K562 (cell line): ENCODE measurements around the gene OCRL. TPM values are rescaled to one million over a fixed set of nuclear protein-coding genes. Genes with fewer than 3 reads are reported as not detected.

Source experiments
- ATAC-seq: fragments of 200-7000 bp; cut with Tn5 transposase; 3 replicates; pipeline ENCODE4 v1.9.1; 2020; ENCODE audit warnings: moderate library complexity
- BruUV-seq: library from RNA; stranded (reverse); fragments of 400-500 nt; replicated peaks from 2 replicates; lab custom pipeline; 2021; lab: Mats Ljungman, UMichigan
- CTCF ChIA-PET: fragments of 300-600 bp; formaldehyde crosslinking; extraction: SDS; loops from one replicate; lab custom pipeline; 2021; ENCODE audit warnings: low intra/inter-chr PET ratio; lab: Yijun Ruan, JAX
- POLR2A ChIA-PET: fragments of 300-600, 350-650 bp; sonication (Branson Sonifier 250); formaldehyde crosslinking; extraction: SDS; loops from one replicate; lab custom pipeline; 2021; ENCODE audit warnings: antibody characterized with exemption, inconsistent platforms; lab: Yijun Ruan, JAX
- DNase-seq, 4 experiments: peaks; one replicate each; pipeline versions ENCODE4 v3.0.0 to v3.0.0-alpha.2; 2011 to 2018; ENCODE audit warnings: low spot score in 3 of 4, mixed read lengths in 3 of 4; ENCODE audit errors: extremely low read depth in 1 of 4
- FAIRE-seq: peaks from 2 replicates; lab custom pipeline; 2011; peaks lifted over from hg19 to GRCh38; lab: Jason Lieb, UNC
- H2AFZ ChIP-seq: 2 replicates; pipeline ENCODE4 v1.6.0; 2011; ENCODE audit warnings: low read depth, low read length, control low read depth, inconsistent platforms
- H3K27ac ChIP-seq: fragments of 200-600 bp; 3 replicates; pipeline ENCODE4 v1.8.0; 2011; ENCODE audit warnings: low read depth, mild to moderate bottlenecking, control low read depth, inconsistent platforms, low read length, moderate library complexity, mixed read lengths; ENCODE audit errors: extremely low read depth
- H3K27me3 ChIP-seq, 2 experiments: fragments of 300-600 bp in 1 of 2; 2 replicates in 1 of 2; 3 replicates in 1 of 2; pipeline versions ENCODE4 v1.6.0 to v1.8.0; 2011; ENCODE audit warnings: inconsistent platforms in 2 of 2, low read length in 2 of 2, mild to moderate bottlenecking in 1 of 2, mixed read lengths in 1 of 2, moderate library complexity in 1 of 2; ENCODE audit not compliant: control insufficient read depth in 2 of 2, insufficient read depth in 2 of 2
- H3K36me3 ChIP-seq: fragments of 300-600 bp; 3 replicates; pipeline ENCODE4 v1.8.0; 2011; ENCODE audit warnings: mild to moderate bottlenecking, low read length, inconsistent platforms; ENCODE audit not compliant: control insufficient read depth, insufficient read depth
- H3K4me1 ChIP-seq, 2 experiments: fragments of 200-600 bp in 1 of 2; replicated peaks in 1 of 2; 2 replicates in 1 of 2; 3 replicates in 1 of 2; pipeline versions ENCODE4 v1.5.1 to v1.8.0; 2011; ENCODE audit warnings: inconsistent platforms in 2 of 2, low read length in 2 of 2, mild to moderate bottlenecking in 1 of 2, mixed read lengths in 1 of 2, moderate library complexity in 1 of 2; ENCODE audit not compliant: control insufficient read depth in 2 of 2, insufficient read depth in 2 of 2
- H3K4me2 ChIP-seq: 2 replicates; pipeline ENCODE4 v1.6.1; 2011; ENCODE audit warnings: low read length, control low read depth, inconsistent platforms, mixed read lengths; ENCODE audit not compliant: insufficient read depth
- H3K4me3 ChIP-seq: fragments of 200-600 bp; sonication (generic), shearing (Covaris generic); 2 replicates; pipeline ENCODE4 v1.5.1; 2016; ENCODE audit warnings: control low read depth, inconsistent platforms
- H3K79me2 ChIP-seq: fragments of 200-600 bp; 3 replicates; pipeline ENCODE4 v1.8.0; 2011; ENCODE audit warnings: low read length, inconsistent platforms; ENCODE audit not compliant: control insufficient read depth, insufficient read depth
- H3K9ac ChIP-seq, 2 experiments: 2 replicates each; pipeline versions ENCODE4 v1.6.0 to v1.6.1; 2011; ENCODE audit warnings: low read depth in 2 of 2, low read length in 2 of 2, control low read depth in 1 of 2, inconsistent platforms in 1 of 2, mild to moderate bottlenecking in 1 of 2, mixed read lengths in 1 of 2; ENCODE audit not compliant: insufficient read depth in 1 of 2
- H3K9me1 ChIP-seq: one replicate; pipeline ENCODE4 v1.6.0; 2011; ENCODE audit warnings: inconsistent platforms, mild to moderate bottlenecking, low read length, moderate library complexity; ENCODE audit not compliant: control insufficient read depth, insufficient read depth
- H3K9me3 ChIP-seq: replicated peaks from 2 replicates; pipeline ENCODE4 v1.5.1; 2011; ENCODE audit warnings: low read depth, low read length, inconsistent platforms; ENCODE audit not compliant: control insufficient read depth, insufficient read depth
- H4K20me1 ChIP-seq: replicated peaks from 2 replicates; pipeline ENCODE4 v1.6.1; 2011; ENCODE audit warnings: low read length, inconsistent platforms, mixed read lengths; ENCODE audit not compliant: control insufficient read depth, insufficient read depth
- COPS2 ChIP-seq: fragments of 450-650 bp; conservative IDR thresholded peaks from 2 replicates; pipeline ENCODE4 v1.6.1; 2016; ENCODE audit warnings: mild to moderate bottlenecking, moderate library complexity
- HDAC2 ChIP-seq: fragments of 450-650 bp; IDR thresholded peaks from 2 replicates; pipeline ENCODE4 v1.6.1; 2016; ENCODE audit warnings: mild to moderate bottlenecking
- MECOM ChIP-seq: fragments of 250-450 bp; sonication (Bioruptor Pico); IDR thresholded peaks from 2 replicates; pipeline ENCODE4 v1.8.0; 2022; ENCODE audit warnings: inconsistent platforms
- PHF21A ChIP-seq: fragments of 450-650 bp; IDR thresholded peaks from 2 replicates; pipeline ENCODE4 v1.6.1; 2017; ENCODE audit warnings: low read depth, borderline replicate concordance
- U2AF2 ChIP-seq: fragments of 200-400 bp; formaldehyde crosslinking; optimal IDR thresholded peaks from 2 replicates; pipeline ENCODE3; 2017; ENCODE audit warnings: low read depth, mild to moderate bottlenecking, low read length
- ZC3H11A ChIP-seq: IDR thresholded peaks from 2 replicates; pipeline ENCODE4 v1.6.1; 2012; ENCODE audit warnings: low read depth, low read length, improper control_type of control experiment
- ZFPM2 ChIP-seq: fragments of 250-450 bp; sonication (Bioruptor Pico); IDR thresholded peaks from 2 replicates; pipeline ENCODE4 v1.5.1; 2022; ENCODE audit warnings: mild to moderate bottlenecking
- ZKSCAN1 ChIP-seq: fragments of 150-350 bp; IDR thresholded peaks from 2 replicates; pipeline ENCODE4 v1.6.1; 2016; ENCODE audit warnings: low read depth, low read length
- ZNF280A ChIP-seq: fragments of 450-650 bp; IDR thresholded peaks from 2 replicates; pipeline ENCODE4 v1.6.1; 2018; ENCODE audit warnings: mild to moderate bottlenecking, low read depth; ENCODE audit not compliant: partially characterized antibody
- ZNF507 ChIP-seq: conservative IDR thresholded peaks from 2 replicates; pipeline ENCODE4 v1.6.1; 2017; ENCODE audit warnings: missing genetic modification characterization, missing compliant biosample characterization
- ZNF695 ChIP-seq: fragments of 450-650 bp; formaldehyde crosslinking; IDR thresholded peaks from 2 replicates; pipeline ENCODE4 v1.4.0; 2020; ENCODE audit warnings: mild to moderate bottlenecking, moderate library complexity
- ZNF717 ChIP-seq: fragments of 250-450 bp; sonication (Bioruptor Pico); IDR thresholded peaks from 2 replicates; pipeline ENCODE4 v1.5.0; 2021
- WGBS: fragments of 100-300 bp; shearing (Covaris generic); methylation state at CpG from one replicate; pipeline ENCODE4 v1.1.6; 2016; ENCODE audit warnings: low coverage, mixed read lengths; ENCODE audit not compliant: insufficient coverage; ENCODE audit errors: missing lambda C conversion rate; 5-methylcytosine and 5-hydroxymethylcytosine counted together
- in situ Hi-C: fragments of 300-500 bp; cut with MboI; formaldehyde crosslinking; loops from 4 replicates; pipeline ENCODE4 v1.15.0; 2018; ENCODE audit warnings: inconsistent platforms, mixed read lengths
- intact Hi-C: fragments of 100-400 bp; cut with micrococcal nuclease; formaldehyde crosslinking; loops from 2 replicates; pipeline ENCODE4 v1.14.2; 2022
- polyA plus RNA-seq, 8 experiments: library from polyadenylated mRNA; depleted of rRNA in 4 of 8; stranded (reverse) in 5 of 8; unstranded in 3 of 8; fragments of >200 nt; fragmentation: Nextera tagmentation in 2 of 8; fragmentation: Illumina TruSeq in 1 of 8; extraction: Ambion mirVana in 2 of 8; extraction: Trizol in 1 of 8; gene quantifications; 2 replicates each; pipeline versions ENCODE4 v1.2.1 to v1.2.3, GENCODE V29; 2011 to 2014; ENCODE audit warnings: inconsistent platforms in 1 of 8, missing spikeins in 1 of 8
- total RNA-seq, 7 experiments: library from RNA; depleted of rRNA in 6 of 7; stranded (reverse); fragments of >200 nt in 6 of 7; fragmentation: Illumina TruSeq in 2 of 7; extraction: Trizol in 2 of 7; gene quantifications; 2 replicates each; pipeline versions ENCODE4 v1.2.1 to v1.2.3, GENCODE V29; 2011 to 2021; ENCODE audit warnings: low replicate concordance in 1 of 7

Gene OCRL
- total and polyA plus RNA-seq, 9 of the 15 experiments (the other 6 are each of a cell fraction or from before 2014, with no cell fraction given), result 2.2 to 23.4 (median 11.9) TPM

- Histone ChIP-seq H2AFZ (no peak overlapping the region), H3K4me2 (no peak overlapping the region), H3K27me3 (peaks cover 0 to 14% of the 10 kb centered on the region in 2 experiments; a peak in 2 of 5 replicates), H3K79me2 (no peaks in the 10 kb centered on the region), H3K9me1 (no peaks in the 10 kb centered on the region), H3K36me3 (no peaks in the 10 kb centered on the region), H3K9ac (no peak overlapping the region), H3K9me3 (no peaks in the 10 kb centered on the region), H3K27ac (no peak overlapping the region), H3K4me1 (peaks cover 5 to 14% of the 10 kb centered on the region in 2 experiments), H4K20me1 (no peaks in the 10 kb centered on the region), H3K4me3 (no peak overlapping the region)
- ChIA-PET POLR2A (no interaction called here), CTCF (no interaction called here)
- no peak for TF ChIP-seq ZFPM2 (CRISPR knock-in tag)
- no peak for TF ChIP-seq COPS2
- TF ChIP-seq U2AF2, result no peak
- TF ChIP-seq ZC3H11A, result no peak
- no peak for TF ChIP-seq ZNF695 (CRISPR knock-in tag)
- no peak for TF ChIP-seq ZNF507
- no peak for TF ChIP-seq ZKSCAN1
- TF ChIP-seq ZNF280A, result no peak
- no peak for TF ChIP-seq MECOM (CRISPR knock-in tag)
- no peak for TF ChIP-seq PHF21A
- no peak for TF ChIP-seq ZNF717 (CRISPR knock-in tag)
- no peak for TF ChIP-seq HDAC2
- BruUV-seq, result no TSS peak
- in situ Hi-C loops (no loop called here), intact Hi-C loops (no loop called here)
- no peak for DNase-seq
- no peak for ATAC-seq
- whole genome bisulfite sequencing, result 3% methylated on average over 3 of the region's 3 CpGs
- FAIRE-seq, result no peak
Observed at GRCh38 chrX:129641469-129641868, 101.4 kb downstream of the OCRL start.
